Stomach (tissue), 4 donors: ENCODE data around the gene ENC1.

Experiments
- POLR2A ChIP-seq, 4 donors: fragments of 450-650 bp; IDR thresholded peaks; one replicate each; pipeline ENCODE4 v1.6.1; 2016; ENCODE audit warnings: antibody characterized with exemption in 4 of 4, control low read depth in 2 of 4, mild to moderate bottlenecking in 1 of 4, moderate library complexity in 1 of 4
- POLR2AphosphoS5 ChIP-seq, 3 donors: sonication (generic); formaldehyde crosslinking; IDR thresholded peaks; one replicate each; pipeline ENCODE4 v1.6.1; 2016; ENCODE audit warnings: antibody characterized with exemption in 3 of 3
- TF ChIP-seq, protein P1 (sequence below), 7 experiments: fragments of 450-650 bp in 4 of 7; fragments of 200-600 bp in 3 of 7; sonication (generic) in 3 of 7; IDR thresholded peaks; one replicate each; pipeline ENCODE4 v1.5.1; 2016 to 2019; ENCODE audit warnings: antibody characterized with exemption in 7 of 7, control low read depth in 2 of 7, mild to moderate bottlenecking in 1 of 7

- TF ChIP-seq, protein P1, sequence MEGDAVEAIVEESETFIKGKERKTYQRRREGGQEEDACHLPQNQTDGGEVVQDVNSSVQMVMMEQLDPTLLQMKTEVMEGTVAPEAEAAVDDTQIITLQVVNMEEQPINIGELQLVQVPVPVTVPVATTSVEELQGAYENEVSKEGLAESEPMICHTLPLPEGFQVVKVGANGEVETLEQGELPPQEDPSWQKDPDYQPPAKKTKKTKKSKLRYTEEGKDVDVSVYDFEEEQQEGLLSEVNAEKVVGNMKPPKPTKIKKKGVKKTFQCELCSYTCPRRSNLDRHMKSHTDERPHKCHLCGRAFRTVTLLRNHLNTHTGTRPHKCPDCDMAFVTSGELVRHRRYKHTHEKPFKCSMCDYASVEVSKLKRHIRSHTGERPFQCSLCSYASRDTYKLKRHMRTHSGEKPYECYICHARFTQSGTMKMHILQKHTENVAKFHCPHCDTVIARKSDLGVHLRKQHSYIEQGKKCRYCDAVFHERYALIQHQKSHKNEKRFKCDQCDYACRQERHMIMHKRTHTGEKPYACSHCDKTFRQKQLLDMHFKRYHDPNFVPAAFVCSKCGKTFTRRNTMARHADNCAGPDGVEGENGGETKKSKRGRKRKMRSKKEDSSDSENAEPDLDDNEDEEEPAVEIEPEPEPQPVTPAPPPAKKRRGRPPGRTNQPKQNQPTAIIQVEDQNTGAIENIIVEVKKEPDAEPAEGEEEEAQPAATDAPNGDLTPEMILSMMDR (IDR thresholded peaks at IDR 0.05), result no peak
- TF ChIP-seq POLR2A (IDR thresholded peaks at IDR 0.05), result no peak
- TF ChIP-seq POLR2AphosphoS5 (IDR thresholded peaks at IDR 0.05), result peak in 2 of 3 donors; percentile 10 to 72
Observed at GRCh38 chr5:74651710-74652109, 11.2 kb upstream of the ENC1 start.
